ENCODE measurements around the gene NID1.
"Not testable (repeated sequence)": the region's sequence is repeated elsewhere in the genome, so short reads cannot be mapped to it uniquely, and the experiment has no call there.

The NID1 gene

GRCh38 chr1:235995511-235995910, 69.4 kb downstream of the NID1 start:
- DNase-seq: no peak

GRCh38 chr1:235993652-235994051, 71.2 kb downstream of the NID1 start:
- DNase-seq: no peak

GRCh38 chr1:235992868-235993267, 72.0 kb downstream of the NID1 start:
- no peak for DNase-seq

- DNase-seq: no peak
Measured at GRCh38 chr1:235992346-235992745, 72.5 kb downstream of the NID1 start.

GRCh38 chr1:235990330-235990795, 74.5 kb downstream of the NID1 start:
- no peak for DNase-seq

- DNase-seq: no peak
Measured at GRCh38 chr1:235989105-235989504, 75.8 kb downstream of the NID1 start.

- DNase-seq: no peak
Measured at GRCh38 chr1:235986869-235987268, 78.0 kb downstream of the NID1 start.

- DNase-seq: no peak
Measured at GRCh38 chr1:235984041-235984825, 80.7 kb downstream of the NID1 start.

- no peak for DNase-seq
Measured at GRCh38 chr1:235980976-235981375, 83.9 kb downstream of the NID1 start.

GRCh38 chr1:235979716-235980333, 85.1 kb downstream of the NID1 start:
- DNase-seq: no peak

GRCh38 chr1:235979176-235979575, 85.7 kb downstream of the NID1 start:
- DNase-seq: no peak

- no peak for DNase-seq
Measured at GRCh38 chr1:235976490-235976889, 88.4 kb downstream of the NID1 start.

GRCh38 chr1:235974616-235975015, 90.3 kb downstream of the NID1 start:
- no peak for DNase-seq

GRCh38 chr1:235972691-235973090, 92.2 kb downstream of the NID1 start:
- not testable (repeated sequence) for DNase-seq

- no peak for DNase-seq
Measured at GRCh38 chr1:235972311-235972689, 92.6 kb downstream of the NID1 start.

- DNase-seq: peak; percentile 89
Measured at GRCh38 chr1:235971571-235972310, 93.1 kb downstream of the NID1 start.

GRCh38 chr1:235971020-235971419, 93.9 kb downstream of the NID1 start:
- no peak for DNase-seq

- no peak for DNase-seq
Measured at GRCh38 chr1:235968831-235969230, 96.1 kb downstream of the NID1 start.

- not testable (repeated sequence) for DNase-seq
Measured at GRCh38 chr1:235966134-235966533, 98.8 kb downstream of the NID1 start.

- DNase-seq: no peak
Measured at GRCh38 chr1:235960809-235961208, 104.1 kb downstream of the NID1 start.

- DNase-seq: no peak
Measured at GRCh38 chr1:235958021-235958420, 106.9 kb downstream of the NID1 start.

GRCh38 chr1:235955777-235956176, 109.1 kb downstream of the NID1 start:
- no peak for DNase-seq

Data from CD4-positive, alpha-beta T cell treated with Interferon gamma for 1 hour (primary cell).